AG10803 (cell line): Measurements from ENCODE around the gene CRYBG3.

Experiments used
- DNase-seq: peaks from one replicate; pipeline ENCODE4 v3.0.0; 2010; ENCODE audit warnings: low read depth
- H3K4me3 ChIP-seq: 2 replicates; pipeline ENCODE4 v1.5.1; 2011; ENCODE audit warnings: mild to moderate bottlenecking, low read length, control low read depth
- TF ChIP-seq, protein P1 (sequence below): conservative IDR thresholded peaks from 2 replicates; pipeline ENCODE4 v1.5.1; 2011; ENCODE audit warnings: mild to moderate bottlenecking, low read length, control low read depth, inconsistent platforms

CRYBG3 gene

GRCh38 chr3:97880267-97880666 is 58.5 kb downstream of the CRYBG3 start:
- peak; percentile 40 for DNase-seq
- TF ChIP-seq, protein P1, sequence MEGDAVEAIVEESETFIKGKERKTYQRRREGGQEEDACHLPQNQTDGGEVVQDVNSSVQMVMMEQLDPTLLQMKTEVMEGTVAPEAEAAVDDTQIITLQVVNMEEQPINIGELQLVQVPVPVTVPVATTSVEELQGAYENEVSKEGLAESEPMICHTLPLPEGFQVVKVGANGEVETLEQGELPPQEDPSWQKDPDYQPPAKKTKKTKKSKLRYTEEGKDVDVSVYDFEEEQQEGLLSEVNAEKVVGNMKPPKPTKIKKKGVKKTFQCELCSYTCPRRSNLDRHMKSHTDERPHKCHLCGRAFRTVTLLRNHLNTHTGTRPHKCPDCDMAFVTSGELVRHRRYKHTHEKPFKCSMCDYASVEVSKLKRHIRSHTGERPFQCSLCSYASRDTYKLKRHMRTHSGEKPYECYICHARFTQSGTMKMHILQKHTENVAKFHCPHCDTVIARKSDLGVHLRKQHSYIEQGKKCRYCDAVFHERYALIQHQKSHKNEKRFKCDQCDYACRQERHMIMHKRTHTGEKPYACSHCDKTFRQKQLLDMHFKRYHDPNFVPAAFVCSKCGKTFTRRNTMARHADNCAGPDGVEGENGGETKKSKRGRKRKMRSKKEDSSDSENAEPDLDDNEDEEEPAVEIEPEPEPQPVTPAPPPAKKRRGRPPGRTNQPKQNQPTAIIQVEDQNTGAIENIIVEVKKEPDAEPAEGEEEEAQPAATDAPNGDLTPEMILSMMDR: no peak
- H3K4me3 ChIP-seq: no peak overlapping the region

DNA sequence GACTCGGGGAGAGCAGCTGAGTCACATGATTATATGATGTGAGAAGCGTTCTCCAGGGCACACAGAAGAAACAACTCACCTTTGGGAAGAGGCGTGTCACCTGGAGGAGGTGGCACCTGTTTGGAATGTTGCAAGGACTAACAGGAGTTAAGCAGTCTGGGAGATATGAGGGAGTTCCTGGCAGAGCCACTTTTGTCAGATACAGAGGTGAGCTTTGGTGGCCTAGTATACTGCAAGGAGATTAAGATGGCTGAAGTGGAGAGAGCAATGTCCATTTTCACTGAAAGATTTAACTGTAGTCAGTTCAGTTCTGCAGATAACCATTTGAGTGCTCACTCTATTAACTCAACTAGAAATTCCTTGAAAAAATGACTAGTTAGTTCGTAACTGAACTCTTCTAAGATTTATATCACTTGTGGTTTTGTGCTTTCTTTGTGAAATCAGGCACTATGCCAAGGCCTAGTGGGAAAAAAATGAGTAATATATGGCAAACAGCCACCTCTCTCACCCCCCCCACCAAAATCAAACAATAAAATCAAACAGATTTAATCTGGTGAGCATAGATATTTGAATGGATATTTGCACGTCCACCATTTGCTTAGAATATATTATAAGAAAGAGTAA is 61.3 kb downstream of the CRYBG3 start:
- no peak overlapping the region for H3K4me3 ChIP-seq
- TF ChIP-seq, protein P1: no peak
- DNase-seq: peak; percentile 67

GRCh38 chr3:97883736-97884135 is 61.9 kb downstream of the CRYBG3 start:
- no peak for DNase-seq
- H3K4me3 ChIP-seq: no peak overlapping the region
- TF ChIP-seq, protein P1: no peak

DNA sequence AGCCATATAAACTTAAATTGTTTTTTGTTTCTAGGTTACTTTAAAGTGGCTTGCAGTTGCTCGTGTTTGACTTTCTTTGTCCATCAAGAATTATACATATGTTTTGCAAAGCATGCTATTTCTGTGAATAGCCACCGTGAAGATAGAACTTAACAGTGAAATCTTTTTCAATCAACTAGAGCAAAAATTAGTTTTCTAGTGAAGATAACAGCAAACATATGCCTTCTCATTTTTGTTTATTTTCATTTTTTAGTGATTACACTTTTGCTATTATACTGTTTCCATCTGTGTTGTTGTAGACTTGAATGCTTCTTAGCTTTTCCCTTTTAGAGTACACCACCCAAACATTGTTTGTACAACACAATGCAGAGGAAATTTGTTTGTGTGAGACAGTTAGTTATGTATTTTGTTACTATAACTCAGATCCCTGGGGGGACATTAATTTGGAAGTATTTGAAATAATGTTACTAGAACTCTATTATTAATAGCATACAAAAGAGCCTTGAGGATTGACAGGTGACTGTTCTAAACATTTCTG is 62.8 kb downstream of the CRYBG3 start:
- DNase-seq: peak; percentile 13
- TF ChIP-seq, protein P1: no peak
- no peak overlapping the region for H3K4me3 ChIP-seq

DNA sequence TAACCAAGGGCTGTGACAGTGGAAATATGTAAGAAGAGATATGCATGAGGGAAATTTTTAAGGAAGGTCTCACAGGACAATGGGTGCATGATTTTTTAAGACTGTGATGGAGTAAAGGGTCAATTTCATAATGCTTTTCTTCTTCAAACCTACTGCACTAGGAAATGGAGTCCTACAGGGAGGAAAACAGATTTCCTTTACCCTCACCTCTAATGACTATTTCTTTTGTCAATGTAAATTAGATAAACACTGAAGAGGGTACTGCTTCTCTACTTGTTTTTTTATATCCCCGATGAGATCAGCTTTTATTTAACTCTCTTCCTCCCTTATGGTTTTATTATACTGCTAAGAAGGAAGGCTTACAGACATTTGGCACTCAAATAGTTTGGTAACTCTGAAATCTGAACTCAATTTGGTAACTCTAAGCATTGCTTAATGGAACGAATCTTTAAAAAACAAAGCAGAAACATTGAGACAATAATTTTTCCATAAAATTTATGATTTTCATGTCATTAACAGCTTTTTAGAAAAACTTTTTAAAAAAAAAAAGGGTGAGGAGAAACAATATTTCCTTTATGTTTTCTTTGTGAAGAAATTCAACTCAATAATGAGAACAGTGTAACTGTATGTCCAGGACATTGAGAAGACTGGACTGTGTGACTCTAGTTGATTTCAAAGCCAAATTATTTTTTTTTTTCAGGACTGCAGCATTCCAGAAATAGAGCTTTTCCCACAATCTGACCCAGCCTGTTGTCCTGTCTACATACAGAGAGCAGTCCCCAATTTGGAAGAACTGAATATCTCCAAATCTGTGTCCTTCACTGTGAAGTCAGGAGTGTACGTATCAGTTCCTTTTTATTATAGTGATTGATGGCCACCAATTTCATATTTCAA is 64.4 kb downstream of the CRYBG3 start:
- DNase-seq: peak; percentile 56
- TF ChIP-seq, protein P1: no peak
- H3K4me3 ChIP-seq: no peak overlapping the region

DNA sequence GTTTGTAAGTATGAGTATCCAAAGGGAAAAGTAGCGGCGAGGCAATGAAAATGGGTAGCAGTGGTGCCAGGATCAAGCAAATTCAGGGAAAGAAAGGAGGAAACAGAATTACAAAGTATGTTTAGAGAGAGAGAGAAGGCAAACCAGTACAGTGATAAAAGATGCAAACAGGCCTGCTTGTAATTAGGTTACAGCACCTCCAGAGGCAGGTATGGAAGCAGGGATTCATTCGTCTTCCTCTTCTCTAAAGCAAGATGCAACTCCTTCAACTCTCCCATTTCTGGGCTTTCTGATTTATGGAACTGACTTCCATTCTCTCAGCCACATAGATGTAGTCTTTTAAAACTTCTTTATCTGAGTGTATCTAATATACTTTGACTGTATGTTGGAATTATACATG is 68.0 kb downstream of the CRYBG3 start:
- H3K4me3 ChIP-seq: no peak overlapping the region

More for the DNA sequence above, 68.0 kb downstream of the CRYBG3 start:
- no peak for DNase-seq
- TF ChIP-seq, protein P1: no peak
